ENCODE measurements around the gene COL4A6.

DNA sequence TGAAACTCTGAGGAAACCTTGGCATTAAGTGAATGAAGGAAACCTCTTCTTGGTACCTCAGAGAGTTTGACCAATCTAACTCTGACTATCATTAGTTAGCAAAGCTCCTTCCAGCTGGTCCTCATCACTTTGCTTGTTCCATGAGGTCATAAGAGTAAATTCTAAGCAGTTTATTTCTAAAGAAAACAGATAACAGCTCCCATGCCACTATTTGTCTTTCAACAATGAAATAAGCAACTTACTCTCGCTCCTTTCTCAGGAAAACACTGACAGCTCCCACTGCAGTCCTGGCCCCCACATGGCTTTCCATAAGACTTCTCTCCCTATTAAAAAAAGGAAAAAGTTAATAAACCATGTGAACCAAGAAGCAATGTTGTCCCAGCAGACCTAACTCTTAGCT, 127.7 kb downstream of the COL4A6 start:
- TF ChIP-seq, protein P1, sequence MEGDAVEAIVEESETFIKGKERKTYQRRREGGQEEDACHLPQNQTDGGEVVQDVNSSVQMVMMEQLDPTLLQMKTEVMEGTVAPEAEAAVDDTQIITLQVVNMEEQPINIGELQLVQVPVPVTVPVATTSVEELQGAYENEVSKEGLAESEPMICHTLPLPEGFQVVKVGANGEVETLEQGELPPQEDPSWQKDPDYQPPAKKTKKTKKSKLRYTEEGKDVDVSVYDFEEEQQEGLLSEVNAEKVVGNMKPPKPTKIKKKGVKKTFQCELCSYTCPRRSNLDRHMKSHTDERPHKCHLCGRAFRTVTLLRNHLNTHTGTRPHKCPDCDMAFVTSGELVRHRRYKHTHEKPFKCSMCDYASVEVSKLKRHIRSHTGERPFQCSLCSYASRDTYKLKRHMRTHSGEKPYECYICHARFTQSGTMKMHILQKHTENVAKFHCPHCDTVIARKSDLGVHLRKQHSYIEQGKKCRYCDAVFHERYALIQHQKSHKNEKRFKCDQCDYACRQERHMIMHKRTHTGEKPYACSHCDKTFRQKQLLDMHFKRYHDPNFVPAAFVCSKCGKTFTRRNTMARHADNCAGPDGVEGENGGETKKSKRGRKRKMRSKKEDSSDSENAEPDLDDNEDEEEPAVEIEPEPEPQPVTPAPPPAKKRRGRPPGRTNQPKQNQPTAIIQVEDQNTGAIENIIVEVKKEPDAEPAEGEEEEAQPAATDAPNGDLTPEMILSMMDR (IDR thresholded peaks at IDR 0.05) = no peak
- no peak for TF ChIP-seq POLR2A (IDR thresholded peaks at IDR 0.05)

All from thyroid gland (tissue), 4 donors.